Stimulated activated CD8-positive, alpha-beta memory T cell treated with anti-CD3 and anti-CD28 coated beads, Interleukin-4, amount 100 ng/mL, for 24 hours (primary cell): ENCODE results near the gene MEIOC.

ENCODE experiments used
- DNase-seq: peaks from one replicate; pipeline ENCODE4 v3.0.0-alpha.2; 2020; ENCODE audit warnings: low read depth

The MEIOC gene

GRCh38 chr17:44708401-44709263 lies 52.4 kb downstream of the MEIOC start, which contains the start of gene DBF4B:
Gene DBF4B (plus strand): TSS chr17:44708665. CDS start chr17:44708821, 156 bp downstream.
- peak; percentile 61 for DNase-seq

GRCh38 chr17:44719444-44719843 lies 63.2 kb downstream of the MEIOC start:
- DNase-seq, result no peak

- no peak for DNase-seq
Measured at GRCh38 chr17:44722254-44722653, 66.0 kb downstream of the MEIOC start.
